K562 (cell line): ENCODE data around the gene CCSER1. TPM values are rescaled to one million over a fixed set of nuclear protein-coding genes. Genes with fewer than 3 reads are reported as not detected.

ENCODE experiments used
- ATAC-seq: fragments of 200-7000 bp; cut with Tn5 transposase; 3 replicates; pipeline ENCODE4 v1.9.1; 2020; ENCODE audit warnings: moderate library complexity
- BruUV-seq: library from RNA; stranded (reverse); fragments of 400-500 nt; replicated peaks from 2 replicates; lab custom pipeline; 2021; lab: Mats Ljungman, UMichigan
- CTCF ChIA-PET: fragments of 300-600 bp; formaldehyde crosslinking; extraction: SDS; loops from one replicate; lab custom pipeline; 2021; ENCODE audit warnings: low intra/inter-chr PET ratio; lab: Yijun Ruan, JAX
- POLR2A ChIA-PET: fragments of 300-600, 350-650 bp; sonication (Branson Sonifier 250); formaldehyde crosslinking; extraction: SDS; loops from one replicate; lab custom pipeline; 2021; ENCODE audit warnings: antibody characterized with exemption, inconsistent platforms; lab: Yijun Ruan, JAX
- DNase-seq, 4 experiments: peaks; one replicate each; pipeline versions ENCODE4 v3.0.0 to v3.0.0-alpha.2; 2011 to 2018; ENCODE audit warnings: low spot score in 3 of 4, mixed read lengths in 3 of 4; ENCODE audit errors: extremely low read depth in 1 of 4
- FAIRE-seq: peaks from 2 replicates; lab custom pipeline; 2011; peaks lifted over from hg19 to GRCh38; lab: Jason Lieb, UNC
- H2AFZ ChIP-seq: 2 replicates; pipeline ENCODE4 v1.6.0; 2011; ENCODE audit warnings: low read depth, low read length, control low read depth, inconsistent platforms
- H3K27ac ChIP-seq: fragments of 200-600 bp; 3 replicates; pipeline ENCODE4 v1.8.0; 2011; ENCODE audit warnings: low read depth, mild to moderate bottlenecking, control low read depth, inconsistent platforms, low read length, moderate library complexity, mixed read lengths; ENCODE audit errors: extremely low read depth
- H3K27me3 ChIP-seq, 2 experiments: fragments of 300-600 bp in 1 of 2; 2 replicates in 1 of 2; 3 replicates in 1 of 2; pipeline versions ENCODE4 v1.6.0 to v1.8.0; 2011; ENCODE audit warnings: inconsistent platforms in 2 of 2, low read length in 2 of 2, mild to moderate bottlenecking in 1 of 2, mixed read lengths in 1 of 2, moderate library complexity in 1 of 2; ENCODE audit not compliant: control insufficient read depth in 2 of 2, insufficient read depth in 2 of 2
- H3K36me3 ChIP-seq: fragments of 300-600 bp; 3 replicates; pipeline ENCODE4 v1.8.0; 2011; ENCODE audit warnings: mild to moderate bottlenecking, low read length, inconsistent platforms; ENCODE audit not compliant: control insufficient read depth, insufficient read depth
- H3K4me1 ChIP-seq, 2 experiments: fragments of 200-600 bp in 1 of 2; replicated peaks in 1 of 2; 2 replicates in 1 of 2; 3 replicates in 1 of 2; pipeline versions ENCODE4 v1.5.1 to v1.8.0; 2011; ENCODE audit warnings: inconsistent platforms in 2 of 2, low read length in 2 of 2, mild to moderate bottlenecking in 1 of 2, mixed read lengths in 1 of 2, moderate library complexity in 1 of 2; ENCODE audit not compliant: control insufficient read depth in 2 of 2, insufficient read depth in 2 of 2
- H3K4me2 ChIP-seq: 2 replicates; pipeline ENCODE4 v1.6.1; 2011; ENCODE audit warnings: low read length, control low read depth, inconsistent platforms, mixed read lengths; ENCODE audit not compliant: insufficient read depth
- H3K4me3 ChIP-seq: fragments of 200-600 bp; sonication (generic), shearing (Covaris generic); 2 replicates; pipeline ENCODE4 v1.5.1; 2016; ENCODE audit warnings: control low read depth, inconsistent platforms
- H3K79me2 ChIP-seq: fragments of 200-600 bp; 3 replicates; pipeline ENCODE4 v1.8.0; 2011; ENCODE audit warnings: low read length, inconsistent platforms; ENCODE audit not compliant: control insufficient read depth, insufficient read depth
- H3K9ac ChIP-seq, 2 experiments: 2 replicates each; pipeline versions ENCODE4 v1.6.0 to v1.6.1; 2011; ENCODE audit warnings: low read depth in 2 of 2, low read length in 2 of 2, control low read depth in 1 of 2, inconsistent platforms in 1 of 2, mild to moderate bottlenecking in 1 of 2, mixed read lengths in 1 of 2; ENCODE audit not compliant: insufficient read depth in 1 of 2
- H3K9me1 ChIP-seq: one replicate; pipeline ENCODE4 v1.6.0; 2011; ENCODE audit warnings: inconsistent platforms, mild to moderate bottlenecking, low read length, moderate library complexity; ENCODE audit not compliant: control insufficient read depth, insufficient read depth
- H3K9me3 ChIP-seq: replicated peaks from 2 replicates; pipeline ENCODE4 v1.5.1; 2011; ENCODE audit warnings: low read depth, low read length, inconsistent platforms; ENCODE audit not compliant: control insufficient read depth, insufficient read depth
- H4K20me1 ChIP-seq: replicated peaks from 2 replicates; pipeline ENCODE4 v1.6.1; 2011; ENCODE audit warnings: low read length, inconsistent platforms, mixed read lengths; ENCODE audit not compliant: control insufficient read depth, insufficient read depth
- RFX5 ChIP-seq: IDR thresholded peaks from 2 replicates; pipeline ENCODE4 v1.6.1; 2011; ENCODE audit warnings: low read depth, mild to moderate bottlenecking, improper control_type of control experiment, low read length
- SMAD4 ChIP-seq: fragments of 250-450 bp; sonication (Bioruptor Pico); conservative IDR thresholded peaks from 2 replicates; pipeline ENCODE4 v1.8.0; 2021; ENCODE audit warnings: inconsistent platforms, mild to moderate bottlenecking, moderate library complexity
- WGBS: fragments of 100-300 bp; shearing (Covaris generic); methylation state at CpG from one replicate; pipeline ENCODE4 v1.1.6; 2016; ENCODE audit warnings: low coverage, mixed read lengths; ENCODE audit not compliant: insufficient coverage; ENCODE audit errors: missing lambda C conversion rate; 5-methylcytosine and 5-hydroxymethylcytosine counted together
- in situ Hi-C: fragments of 300-500 bp; cut with MboI; formaldehyde crosslinking; loops from 4 replicates; pipeline ENCODE4 v1.15.0; 2018; ENCODE audit warnings: inconsistent platforms, mixed read lengths
- intact Hi-C: fragments of 100-400 bp; cut with micrococcal nuclease; formaldehyde crosslinking; loops from 2 replicates; pipeline ENCODE4 v1.14.2; 2022
- polyA plus RNA-seq, 8 experiments: library from polyadenylated mRNA; depleted of rRNA in 4 of 8; stranded (reverse) in 5 of 8; unstranded in 3 of 8; fragments of >200 nt; fragmentation: Nextera tagmentation in 2 of 8; fragmentation: Illumina TruSeq in 1 of 8; extraction: Ambion mirVana in 2 of 8; extraction: Trizol in 1 of 8; gene quantifications; 2 replicates each; pipeline versions ENCODE4 v1.2.1 to v1.2.3, GENCODE V29; 2011 to 2014; ENCODE audit warnings: inconsistent platforms in 1 of 8, missing spikeins in 1 of 8
- total RNA-seq, 7 experiments: library from RNA; depleted of rRNA in 6 of 7; stranded (reverse); fragments of >200 nt in 6 of 7; fragmentation: Illumina TruSeq in 2 of 7; extraction: Trizol in 2 of 7; gene quantifications; 2 replicates each; pipeline versions ENCODE4 v1.2.1 to v1.2.3, GENCODE V29; 2011 to 2021; ENCODE audit warnings: low replicate concordance in 1 of 7
- TF ChIP-seq, protein P1 (sequence below): fragments of 250-450 bp; sonication (Bioruptor Pico); IDR thresholded peaks from 2 replicates; pipeline ENCODE4 v1.4.0; 2020

The CCSER1 gene
- total and polyA plus RNA-seq, 9 of the 15 experiments (the other 6 are each of a cell fraction or from before 2014, with no cell fraction given): not detected

DNA sequence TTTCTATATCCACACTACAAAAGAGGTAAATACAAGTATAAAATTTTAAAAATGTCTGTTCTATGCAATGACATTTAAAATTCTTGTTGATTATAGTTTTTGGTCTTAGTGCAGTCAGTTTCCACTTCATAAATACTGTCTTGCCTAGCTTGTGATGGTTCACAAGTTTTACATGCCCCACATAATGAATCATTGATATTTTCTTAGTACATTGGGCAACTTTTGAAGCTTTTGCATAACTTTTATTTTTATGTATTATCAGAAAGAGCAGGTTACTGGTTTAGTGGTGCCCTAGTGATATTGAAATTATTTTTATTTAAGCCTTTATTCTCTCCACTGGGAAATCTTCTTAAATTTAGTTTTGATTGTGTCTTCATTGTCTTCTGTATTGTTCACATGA is 388.0 kb downstream of the CCSER1 start (continued):
- TF ChIP-seq SMAD4 (CRISPR knock-in tag): no peak

DNA sequence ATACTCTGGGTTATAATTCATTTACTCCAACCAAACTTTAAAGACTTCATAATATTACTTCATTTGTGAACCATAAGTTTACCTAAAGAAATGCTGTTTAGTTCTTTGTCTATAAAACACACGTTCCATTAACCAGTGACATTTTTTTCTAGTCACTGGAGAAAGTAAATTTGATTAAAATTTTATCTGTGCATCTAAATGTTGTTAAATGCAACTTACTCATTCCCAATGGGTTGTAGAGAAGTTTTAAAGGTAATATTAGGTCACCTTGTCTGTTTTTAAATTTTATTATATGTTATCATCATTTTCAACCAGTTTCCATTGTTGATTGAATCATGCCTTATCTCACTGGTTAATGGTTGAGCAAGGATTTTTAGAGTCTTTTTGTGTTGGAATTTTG is 401.4 kb downstream of the CCSER1 start:
- Histone ChIP-seq H3K4me2 (no peak overlapping the region), H3K36me3 (no peaks in the 10 kb centered on the region), H3K27me3 (no peaks in the 10 kb centered on the region), H3K4me3 (no peak overlapping the region), H3K9me3 (no peaks in the 10 kb centered on the region; the same call in 1 of the 2 replicates), H3K79me2 (no peaks in the 10 kb centered on the region), H3K4me1 (no peaks in the 10 kb centered on the region), H3K9me1 (no peaks in the 10 kb centered on the region), H2AFZ (no peak overlapping the region), H3K27ac (no peak overlapping the region), H4K20me1 (no peaks in the 10 kb centered on the region), H3K9ac (no peak overlapping the region)
- TF ChIP-seq, protein P1, sequence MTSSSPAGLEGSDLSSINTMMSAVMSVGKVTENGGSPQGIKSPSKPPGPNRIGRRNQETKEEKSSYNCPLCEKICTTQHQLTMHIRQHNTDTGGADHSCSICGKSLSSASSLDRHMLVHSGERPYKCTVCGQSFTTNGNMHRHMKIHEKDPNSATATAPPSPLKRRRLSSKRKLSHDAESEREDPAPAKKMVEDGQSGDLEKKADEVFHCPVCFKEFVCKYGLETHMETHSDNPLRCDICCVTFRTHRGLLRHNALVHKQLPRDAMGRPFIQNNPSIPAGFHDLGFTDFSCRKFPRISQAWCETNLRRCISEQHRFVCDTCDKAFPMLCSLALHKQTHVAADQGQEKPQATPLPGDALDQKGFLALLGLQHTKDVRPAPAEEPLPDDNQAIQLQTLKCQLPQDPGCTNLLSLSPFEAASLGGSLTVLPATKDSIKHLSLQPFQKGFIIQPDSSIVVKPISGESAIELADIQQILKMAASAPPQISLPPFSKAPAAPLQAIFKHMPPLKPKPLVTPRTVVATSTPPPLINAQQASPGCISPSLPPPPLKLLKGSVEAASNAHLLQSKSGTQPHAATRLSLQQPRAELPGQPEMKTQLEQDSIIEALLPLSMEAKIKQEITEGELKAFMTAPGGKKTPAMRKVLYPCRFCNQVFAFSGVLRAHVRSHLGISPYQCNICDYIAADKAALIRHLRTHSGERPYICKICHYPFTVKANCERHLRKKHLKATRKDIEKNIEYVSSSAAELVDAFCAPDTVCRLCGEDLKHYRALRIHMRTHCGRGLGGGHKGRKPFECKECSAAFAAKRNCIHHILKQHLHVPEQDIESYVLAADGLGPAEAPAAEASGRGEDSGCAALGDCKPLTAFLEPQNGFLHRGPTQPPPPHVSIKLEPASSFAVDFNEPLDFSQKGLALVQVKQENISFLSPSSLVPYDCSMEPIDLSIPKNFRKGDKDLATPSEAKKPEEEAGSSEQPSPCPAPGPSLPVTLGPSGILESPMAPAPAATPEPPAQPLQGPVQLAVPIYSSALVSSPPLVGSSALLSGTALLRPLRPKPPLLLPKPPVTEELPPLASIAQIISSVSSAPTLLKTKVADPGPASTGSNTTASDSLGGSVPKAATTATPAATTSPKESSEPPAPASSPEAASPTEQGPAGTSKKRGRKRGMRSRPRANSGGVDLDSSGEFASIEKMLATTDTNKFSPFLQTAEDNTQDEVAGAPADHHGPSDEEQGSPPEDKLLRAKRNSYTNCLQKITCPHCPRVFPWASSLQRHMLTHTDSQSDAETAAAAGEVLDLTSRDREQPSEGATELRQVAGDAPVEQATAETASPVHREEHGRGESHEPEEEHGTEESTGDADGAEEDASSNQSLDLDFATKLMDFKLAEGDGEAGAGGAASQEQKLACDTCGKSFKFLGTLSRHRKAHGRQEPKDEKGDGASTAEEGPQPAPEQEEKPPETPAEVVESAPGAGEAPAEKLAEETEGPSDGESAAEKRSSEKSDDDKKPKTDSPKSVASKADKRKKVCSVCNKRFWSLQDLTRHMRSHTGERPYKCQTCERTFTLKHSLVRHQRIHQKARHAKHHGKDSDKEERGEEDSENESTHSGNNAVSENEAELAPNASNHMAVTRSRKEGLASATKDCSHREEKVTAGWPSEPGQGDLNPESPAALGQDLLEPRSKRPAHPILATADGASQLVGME: no peak
- no peak for TF ChIP-seq RFX5
- POLR2A ChIA-PET: no interaction called here
- 0% methylated on average over 1 of the region's 1 CpG for WGBS
- in situ Hi-C loops (no loop called here), intact Hi-C loops (no loop called here)
- CTCF ChIA-PET: no interaction called here
- FAIRE-seq: no peak
- no peak for ATAC-seq
- DNase-seq: no peak
- BruUV-seq: no TSS peak
